Measurements from ENCODE around the gene CCR3. TPM values are rescaled to one million over a fixed set of nuclear protein-coding genes. Genes with fewer than 3 reads are reported as not detected.

Gene CCR3
- total RNA-seq, 2 donors from 2014 or later: 0.23 to 0.37 TPM

GRCh38 chr3:46299608-46300460, 57.6 kb downstream of the CCR3 start:
- Mint-ChIP-seq H3K4me1 (peaks cover 49% of the 10 kb centered on the region), H3K36me3 (ENCODE audit: low read depth) (no peaks in the 10 kb centered on the region), H3K27ac (peak overlapping the region; percentile 89), H3K27me3 (no peaks in the 10 kb centered on the region), H3K4me3 (no peak overlapping the region)
- peak; percentile 47 for ATAC-seq
- no peak for DNase-seq
- no peaks in the 10 kb centered on the region for H3K9me3 ChIP-seq (ENCODE audit: control insufficient read depth, low read length, poor library complexity, severe bottlenecking)

GRCh38 chr3:46300461-46300789, 58.2 kb downstream of the CCR3 start:
- Mint-ChIP-seq H3K36me3 (ENCODE audit: low read depth) (no peaks in the 10 kb centered on the region), H3K27me3 (no peaks in the 10 kb centered on the region), H3K27ac (peak overlapping the region; percentile 89), H3K4me3 (peak overlapping the region; percentile 36), H3K4me1 (peaks cover 49% of the 10 kb centered on the region)
- DNase-seq (no peak), ATAC-seq (no peak)
- H3K9me3 ChIP-seq (ENCODE audit: control insufficient read depth, low read length, poor library complexity, severe bottlenecking): no peaks in the 10 kb centered on the region

- H3K27ac Mint-ChIP-seq: peak overlapping the region; percentile 95
- no peaks in the 10 kb centered on the region for H3K27me3 Mint-ChIP-seq
- no peak for DNase-seq
- peaks cover 49% of the 10 kb centered on the region for H3K4me1 Mint-ChIP-seq
- H3K36me3 Mint-ChIP-seq (ENCODE audit: low read depth): no peaks in the 10 kb centered on the region
- H3K4me3 Mint-ChIP-seq: peak overlapping the region; percentile 56
- no peaks in the 10 kb centered on the region for H3K9me3 ChIP-seq (ENCODE audit: control insufficient read depth, low read length, poor library complexity, severe bottlenecking)
- no peak for ATAC-seq
Observed at GRCh38 chr3:46301122-46301835, 59.0 kb downstream of the CCR3 start.

GRCh38 chr3:46303240-46303639, 61.0 kb downstream of the CCR3 start:
- Mint-ChIP-seq H3K4me1 (peaks cover 34% of the 10 kb centered on the region), H3K27me3 (no peaks in the 10 kb centered on the region), H3K27ac (no peak overlapping the region), H3K4me3 (no peak overlapping the region), H3K36me3 (ENCODE audit: low read depth) (no peaks in the 10 kb centered on the region)
- ATAC-seq (no peak), DNase-seq (no peak)
- H3K9me3 ChIP-seq (ENCODE audit: control insufficient read depth, low read length, poor library complexity, severe bottlenecking): no peaks in the 10 kb centered on the region

GRCh38 chr3:46304739-46305138, 62.5 kb downstream of the CCR3 start:
- H3K9me3 ChIP-seq (ENCODE audit: control insufficient read depth, low read length, poor library complexity, severe bottlenecking): no peaks in the 10 kb centered on the region
- peaks cover 20% of the 10 kb centered on the region for H3K4me1 Mint-ChIP-seq
- ATAC-seq (no peak), DNase-seq (no peak)
- peaks cover 2% of the 10 kb centered on the region for H3K36me3 Mint-ChIP-seq (ENCODE audit: low read depth)
- H3K27ac Mint-ChIP-seq: no peak overlapping the region
- no peak overlapping the region for H3K4me3 Mint-ChIP-seq
- no peaks in the 10 kb centered on the region for H3K27me3 Mint-ChIP-seq

GRCh38 chr3:46312991-46313390, 70.7 kb downstream of the CCR3 start:
- ATAC-seq (no peak), DNase-seq (no peak)
- H3K4me3 Mint-ChIP-seq: no peak overlapping the region

GRCh38 chr3:46314517-46314916, 72.3 kb downstream of the CCR3 start:
- no peak for ATAC-seq
- no peak overlapping the region for H3K4me3 Mint-ChIP-seq
- H3K9me3 ChIP-seq (ENCODE audit: control insufficient read depth, low read length, poor library complexity, severe bottlenecking): no peaks in the 10 kb centered on the region
- peaks cover 2% of the 10 kb centered on the region for H3K36me3 Mint-ChIP-seq (ENCODE audit: low read depth)
- H3K27me3 Mint-ChIP-seq: no peaks in the 10 kb centered on the region
- no peak overlapping the region for H3K27ac Mint-ChIP-seq
- peaks cover 2% of the 10 kb centered on the region for H3K4me1 Mint-ChIP-seq
- DNase-seq: no peak

More at GRCh38 chr3:46312991-46313390, 70.7 kb downstream of the CCR3 start:
- no peaks in the 10 kb centered on the region for H3K9me3 ChIP-seq (ENCODE audit: control insufficient read depth, low read length, poor library complexity, severe bottlenecking)
- H3K4me1 Mint-ChIP-seq: peaks cover 4% of the 10 kb centered on the region
- no peak overlapping the region for H3K27ac Mint-ChIP-seq
- H3K36me3 Mint-ChIP-seq (ENCODE audit: low read depth): peaks cover 4% of the 10 kb centered on the region
- no peaks in the 10 kb centered on the region for H3K27me3 Mint-ChIP-seq

- H3K27ac Mint-ChIP-seq: no peak overlapping the region
- no peaks in the 10 kb centered on the region for H3K27me3 Mint-ChIP-seq
- no peak for ATAC-seq
- no peak for DNase-seq
- no peaks in the 10 kb centered on the region for H3K9me3 ChIP-seq (ENCODE audit: control insufficient read depth, low read length, poor library complexity, severe bottlenecking)
- no peaks in the 10 kb centered on the region for H3K36me3 Mint-ChIP-seq (ENCODE audit: low read depth)
- H3K4me3 Mint-ChIP-seq: no peak overlapping the region
- H3K4me1 Mint-ChIP-seq: peaks cover 2% of the 10 kb centered on the region
Observed at GRCh38 chr3:46316206-46316605, 73.9 kb downstream of the CCR3 start.

Other genes with a start within 250 kb of the CCR3 start
- 10 to 100 TPM; 27.3 to 32.6 TPM for gene FYCO1, start 246.6 kb upstream of the CCR3 start, total RNA-seq
- gene XCR1, start 215.0 kb upstream of the CCR3 start, total RNA-seq: under 1 TPM in 1 of 2 donors, not detected in 1; 0.08 TPM
- 1 to 10 TPM in 1 of 2 donors, under 1 TPM in 1; 0.47 to 3.8 TPM for gene CCR1, start 34.1 kb upstream of the CCR3 start, total RNA-seq
- 10 to 100 TPM; 12.4 to 14.2 TPM for gene CCR2, start 111.7 kb downstream of the CCR3 start, total RNA-seq
- gene CCR5, start 128.5 kb downstream of the CCR3 start, total RNA-seq: 1 to 10 TPM; 3.2 to 8.3 TPM
- gene CCRL2, start 164.8 kb downstream of the CCR3 start, total RNA-seq: 1 to 10 TPM; 1.9 to 2.4 TPM
- not detected for gene LTF, start 222.4 kb downstream of the CCR3 start, total RNA-seq